GM18873 (cell line): ENCODE data around the gene HIBCH.
"Not testable (repeated sequence)": the region's sequence is repeated elsewhere in the genome, so short reads cannot be mapped to it uniquely, and the experiment has no call there.

Experiments used
- ATAC-seq: cut with Tn5 transposase; IDR thresholded peaks from one replicate; pipeline ENCODE4 v1.9.1; 2021; ENCODE audit warnings: mild to moderate bottlenecking, moderate library complexity, moderate number of reproducible peaks; ENCODE audit not compliant: unreplicated experiment, low FRiP score

HIBCH gene

GRCh38 chr2:190319555-190320498 lies at the start of gene HIBCH:
Gene HIBCH, minus strand, starts transcription at chr2:190319826. Its CDS starts 76 bp downstream, at chr2:190319750.
- peak; percentile 83 for ATAC-seq

- no peak for ATAC-seq
Measured at GRCh38 chr2:190367091-190367490, 47.5 kb upstream of the HIBCH start.

- ATAC-seq = no peak
Measured at GRCh38 chr2:190366248-190366753, 46.7 kb upstream of the HIBCH start.

DNA sequence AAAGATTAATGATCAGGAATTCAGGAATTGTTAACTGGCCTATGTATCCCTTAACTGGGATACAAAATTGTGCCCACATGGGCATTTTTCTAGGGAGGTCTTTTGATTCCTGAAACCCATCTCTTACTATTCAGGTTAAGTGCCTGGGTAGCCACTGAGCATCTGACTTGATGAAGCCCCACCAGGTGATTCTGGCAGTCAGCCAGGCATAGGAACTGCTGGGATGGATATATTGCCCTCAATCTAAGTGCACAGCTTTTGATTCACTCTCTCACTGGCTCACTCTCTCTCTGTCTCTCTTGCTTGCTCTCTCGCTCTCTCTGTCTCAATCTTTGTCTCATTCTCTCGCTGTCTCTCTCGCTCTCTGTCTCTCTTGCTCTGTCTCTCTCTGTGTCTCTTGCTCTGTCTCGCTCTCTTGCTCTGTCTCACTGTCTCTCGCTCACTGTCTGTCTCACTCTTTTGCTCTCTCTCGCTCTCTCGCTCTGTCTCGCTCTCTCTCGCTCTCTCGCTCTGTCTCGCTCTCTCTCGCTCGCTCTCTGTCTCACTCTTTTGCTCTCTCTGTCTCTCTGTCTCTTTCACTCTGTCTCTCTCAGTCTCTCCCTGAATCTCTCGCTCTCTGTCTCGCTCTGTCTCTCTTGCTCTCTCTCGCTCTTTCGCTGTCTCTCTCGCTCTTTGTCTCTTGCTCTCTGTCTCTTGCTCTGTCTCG lies 46.0 kb upstream of the HIBCH start:
- no peak for ATAC-seq

GRCh38 chr2:190362894-190363293 lies 43.3 kb upstream of the HIBCH start:
- no peak for ATAC-seq

- no peak for ATAC-seq
Measured at GRCh38 chr2:190361572-190361971, 41.9 kb upstream of the HIBCH start.

- ATAC-seq = no peak
Measured at GRCh38 chr2:190360965-190361364, 41.3 kb upstream of the HIBCH start.

GRCh38 chr2:190360561-190360960 lies 40.9 kb upstream of the HIBCH start:
- ATAC-seq = no peak

- ATAC-seq = not testable (repeated sequence)
Measured at GRCh38 chr2:190358655-190359448, 39.2 kb upstream of the HIBCH start.

DNA sequence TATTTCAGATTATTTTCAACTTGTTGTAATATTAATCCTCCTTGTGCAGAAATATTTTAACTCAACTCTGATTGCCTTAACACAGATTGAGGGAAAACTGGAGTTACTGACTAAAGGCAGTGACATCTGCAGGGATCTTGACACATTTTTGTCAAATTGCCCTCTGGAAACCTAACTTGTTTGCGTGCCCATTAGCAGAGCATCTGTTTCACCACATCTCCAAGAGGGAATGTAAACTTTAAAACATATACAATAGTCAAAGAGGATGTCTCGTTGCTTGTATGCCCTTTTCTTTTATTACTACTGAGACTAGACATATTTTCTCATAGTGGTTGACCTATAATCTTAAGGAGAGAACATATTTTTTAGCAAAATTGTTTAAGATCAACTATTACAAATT lies 38.0 kb upstream of the HIBCH start:
- ATAC-seq = no peak

DNA sequence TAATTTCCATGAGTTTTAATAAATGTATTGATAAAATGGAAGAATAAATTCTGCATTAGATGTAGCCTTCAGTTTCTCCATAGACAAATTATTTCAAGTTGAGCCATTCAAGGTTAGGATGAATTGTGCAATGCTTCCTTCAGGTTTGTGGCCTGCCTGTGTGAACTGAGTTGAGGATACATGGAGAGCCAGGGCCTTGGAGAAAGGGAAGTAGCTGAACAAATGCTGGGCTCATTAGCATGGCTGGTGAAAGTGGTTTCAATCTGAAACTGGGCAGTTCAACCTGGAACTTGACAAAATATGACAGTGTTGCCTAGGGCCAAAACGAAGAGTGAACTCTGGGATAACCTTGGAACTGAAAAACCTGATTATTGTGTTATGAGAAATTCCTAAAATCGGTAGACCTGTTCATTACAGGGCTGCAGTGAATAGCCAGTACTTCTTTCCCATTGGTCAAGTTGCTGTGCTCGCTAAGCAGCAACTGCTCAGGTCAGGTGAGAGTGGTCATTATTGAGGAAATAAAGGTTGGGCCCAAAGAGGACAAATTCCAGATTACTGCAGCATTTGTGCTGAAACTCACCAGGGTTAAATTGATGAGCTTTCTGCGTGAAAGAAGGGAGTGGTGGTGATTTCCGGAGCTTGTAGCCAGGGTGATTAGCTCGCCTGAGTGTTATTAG lies 36.5 kb upstream of the HIBCH start:
- ATAC-seq = no peak

DNA sequence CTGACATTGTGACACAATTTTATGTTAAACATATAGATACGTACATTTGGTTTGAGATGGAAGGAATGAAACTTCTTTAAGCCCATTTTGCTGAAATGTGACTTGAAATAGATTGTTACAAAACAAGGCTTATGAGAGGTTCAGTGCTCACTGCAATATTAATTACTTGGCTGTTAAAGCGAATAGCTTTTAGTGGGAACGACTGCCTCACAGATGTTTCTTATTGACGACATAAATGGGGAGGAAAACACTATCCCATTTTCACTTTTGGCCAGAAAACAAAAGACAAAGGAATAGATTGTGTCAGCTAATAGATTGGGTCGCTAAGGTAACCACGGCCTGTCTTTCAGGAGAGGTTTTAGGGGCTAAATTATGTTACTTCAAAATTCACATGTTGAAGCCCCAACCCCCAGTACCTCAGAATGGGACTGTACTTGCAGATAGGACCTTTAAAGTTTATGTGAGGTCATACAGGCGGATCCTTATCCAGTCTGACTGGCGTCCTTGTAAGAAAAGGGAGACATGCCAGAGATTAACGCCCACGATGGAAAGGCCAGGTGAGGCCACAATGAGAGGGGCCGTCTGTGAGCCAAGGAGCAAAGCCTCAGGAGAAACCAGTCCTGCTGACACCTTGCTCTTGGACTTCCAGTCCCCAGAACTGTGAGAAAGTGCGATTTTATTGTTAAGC lies 34.5 kb upstream of the HIBCH start:
- ATAC-seq = no peak

DNA sequence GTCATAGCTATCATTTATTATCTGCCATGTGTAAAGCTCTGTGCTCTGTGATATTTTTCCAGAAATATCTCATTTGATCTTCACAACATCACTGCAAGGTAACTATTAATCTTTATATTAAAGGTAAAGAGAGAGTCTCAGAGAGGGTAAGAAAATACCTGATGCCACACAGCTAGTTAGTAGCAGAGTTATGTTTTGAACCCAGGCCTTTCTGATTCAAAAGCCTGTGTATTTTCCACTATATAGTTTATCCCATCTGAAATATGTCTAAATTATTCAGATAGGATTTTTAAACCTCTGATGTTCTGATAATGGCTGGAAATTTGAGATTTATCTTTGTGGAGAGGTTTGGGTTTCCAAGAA lies 33.9 kb upstream of the HIBCH start:
- no peak for ATAC-seq

DNA sequence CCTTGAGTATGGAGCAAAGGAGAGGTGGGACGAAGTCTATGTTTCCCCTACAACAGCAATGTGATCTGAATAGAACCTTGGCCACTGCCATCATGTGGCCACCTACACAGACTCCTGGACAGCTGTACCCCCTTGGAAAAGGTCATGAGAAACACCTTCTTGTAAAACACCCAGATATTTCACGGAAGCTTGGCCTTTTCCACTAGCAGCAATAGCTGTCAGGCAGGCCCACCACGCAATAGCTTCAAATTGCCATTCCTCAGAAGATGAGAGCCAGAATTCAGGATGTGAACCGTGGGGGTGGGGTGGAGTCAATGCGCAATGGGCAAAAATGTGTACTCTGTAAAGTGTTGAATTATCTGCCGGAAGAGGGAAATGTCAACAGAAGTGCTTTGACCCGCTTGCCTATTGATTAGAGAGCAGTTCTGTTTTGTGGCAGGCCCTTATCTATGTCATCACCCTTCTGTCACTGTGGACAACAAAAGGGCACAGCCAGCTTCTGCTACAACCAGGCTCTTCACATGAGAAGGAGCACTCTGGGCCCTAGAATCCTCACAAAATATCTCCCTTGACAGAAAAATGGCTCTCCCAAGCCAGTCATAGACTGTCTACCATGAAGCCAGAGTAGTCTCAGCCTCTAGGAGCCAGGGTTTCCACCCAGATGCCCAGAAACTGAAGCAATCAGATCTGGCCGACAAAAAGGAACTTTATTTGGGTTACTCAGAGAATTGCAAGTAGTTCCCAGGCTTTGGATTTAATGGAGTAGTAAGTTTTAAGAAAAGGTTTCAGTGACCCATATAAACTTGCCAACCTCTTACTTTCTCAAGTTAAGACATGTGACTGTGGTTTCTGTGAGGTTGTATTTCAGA lies 33.3 kb upstream of the HIBCH start:
- no peak for ATAC-seq

DNA sequence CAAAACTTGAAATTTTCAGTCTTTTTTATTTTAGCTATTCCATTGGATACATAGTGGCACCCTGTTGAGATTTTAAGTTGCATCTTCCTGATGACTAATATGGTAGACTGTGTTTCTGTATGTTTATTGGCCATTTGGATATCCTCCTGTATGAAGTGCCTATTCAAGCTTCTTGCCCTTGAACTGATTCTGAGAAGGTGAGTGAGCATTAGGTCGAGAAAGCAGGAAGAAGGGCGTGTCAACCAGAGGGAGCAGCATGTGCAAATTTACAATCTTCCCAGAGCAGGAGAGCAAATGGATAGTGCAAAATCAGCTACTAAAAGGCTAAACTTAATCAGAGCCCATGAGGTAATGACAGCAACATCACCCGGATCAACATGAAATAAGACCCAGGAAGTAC lies 32.3 kb upstream of the HIBCH start:
- ATAC-seq = no peak

DNA sequence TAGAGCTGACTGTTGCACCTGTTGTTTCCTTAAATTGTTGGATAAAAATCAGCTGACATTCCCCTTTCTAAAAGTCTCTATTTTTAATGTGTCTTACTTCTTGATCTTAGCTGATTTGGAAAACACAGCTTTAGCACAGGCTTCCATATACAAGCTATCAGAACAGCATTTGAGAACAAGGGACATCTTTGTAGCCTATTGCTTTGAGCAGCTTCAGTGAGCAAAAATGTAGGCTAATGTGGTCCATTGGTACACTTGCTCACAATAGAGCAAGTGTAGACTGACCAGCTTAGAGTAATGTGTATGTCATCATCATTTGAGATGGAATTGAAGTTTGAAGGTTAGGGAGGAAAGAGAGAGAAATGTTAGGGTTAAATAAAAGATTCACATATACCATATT lies 30.7 kb upstream of the HIBCH start:
- ATAC-seq = no peak

- ATAC-seq = peak; percentile 73
Measured at GRCh38 chr2:190344276-190344827, 24.7 kb upstream of the HIBCH start.

GRCh38 chr2:190343536-190344275 lies 24.1 kb upstream of the HIBCH start, which contains the start of gene INPP1:
Gene INPP1, plus strand, starts transcription at chr2:190343589. Its CDS starts 16,514 bp downstream, at chr2:190360103.
- ATAC-seq = peak; percentile 46
